ENCODE results near the gene PBX4.

Gene PBX4

DNA sequence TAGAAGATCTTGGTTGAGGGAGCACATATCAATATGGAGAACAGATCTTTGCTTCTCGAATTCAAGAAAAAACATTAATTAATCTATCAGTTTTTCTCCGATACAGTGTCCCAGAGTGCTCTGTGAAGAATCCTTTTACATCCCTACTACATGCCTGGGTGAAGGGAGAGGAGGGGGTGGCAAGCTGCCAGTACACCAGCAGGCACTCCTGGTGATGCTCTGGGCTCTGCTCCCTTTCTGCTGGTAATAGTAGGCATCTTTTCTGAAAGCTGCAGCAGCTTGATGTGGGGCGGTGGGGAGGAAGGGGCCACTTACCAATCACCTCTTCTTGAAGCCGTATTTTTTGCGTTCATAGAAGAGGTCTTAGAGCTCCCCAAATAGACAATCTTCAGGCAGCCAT is 30.7 kb downstream of the PBX4 start:
- no peak for DNase-seq

DNA sequence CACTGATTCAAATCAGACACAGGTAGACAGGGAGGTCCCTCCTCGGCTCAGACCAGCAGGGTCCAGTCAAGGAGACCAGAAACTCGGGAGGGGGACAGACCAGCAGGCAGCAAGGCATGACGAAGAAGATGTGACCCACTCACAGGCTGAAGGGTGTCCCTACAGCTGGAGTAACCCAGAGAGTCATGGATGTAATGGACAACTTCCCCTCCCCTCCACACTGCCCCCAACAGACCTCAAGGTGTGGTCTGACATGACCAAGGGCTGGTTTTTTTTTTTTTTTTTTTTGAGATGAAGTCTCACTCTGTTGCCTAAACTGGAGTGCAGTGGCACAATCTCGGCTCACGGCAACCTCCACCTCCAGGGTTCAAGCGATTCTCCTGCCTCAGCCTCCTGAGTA is 34.1 kb downstream of the PBX4 start:
- DNase-seq: no peak

DNA sequence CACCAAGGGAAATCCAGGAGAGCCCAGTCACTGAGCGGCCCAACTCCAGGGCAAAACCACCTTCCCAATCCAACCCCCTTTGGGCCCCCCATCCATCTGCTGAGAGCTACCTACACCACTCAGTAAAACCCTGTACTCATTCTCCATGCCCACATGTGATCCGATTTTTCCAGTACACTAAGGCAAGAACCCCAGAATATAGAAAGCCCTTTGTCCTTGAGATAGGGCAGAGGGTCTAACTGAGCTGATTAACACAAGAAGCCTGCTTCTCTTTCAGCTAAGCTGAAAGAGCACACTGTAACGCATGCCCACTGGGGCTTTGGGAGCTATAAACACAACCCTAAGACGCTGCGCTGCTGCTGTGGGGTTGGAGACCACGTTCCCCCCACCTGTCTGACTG is 36.0 kb downstream of the PBX4 start:
- DNase-seq: no peak

DNA sequence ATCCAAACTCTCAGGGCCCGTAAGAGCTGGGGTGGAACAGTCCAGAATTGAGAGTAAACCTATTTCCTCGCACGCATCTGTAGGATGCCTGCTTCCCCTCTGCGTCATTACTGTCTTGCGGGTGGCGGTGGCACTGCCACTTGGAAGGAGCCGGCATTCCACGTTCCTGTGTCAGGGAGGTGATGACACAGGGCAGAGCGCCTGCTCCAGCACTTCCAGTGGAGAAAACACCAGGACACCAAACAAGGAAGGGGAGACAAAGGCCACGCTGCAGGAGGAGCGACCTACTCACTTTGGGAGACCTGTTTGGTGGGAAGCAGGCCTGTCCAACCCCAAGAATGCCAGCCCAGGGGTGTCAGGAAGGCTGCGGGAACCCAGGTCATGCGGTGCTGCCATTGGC is 37.1 kb downstream of the PBX4 start:
- no peak for DNase-seq

DNA sequence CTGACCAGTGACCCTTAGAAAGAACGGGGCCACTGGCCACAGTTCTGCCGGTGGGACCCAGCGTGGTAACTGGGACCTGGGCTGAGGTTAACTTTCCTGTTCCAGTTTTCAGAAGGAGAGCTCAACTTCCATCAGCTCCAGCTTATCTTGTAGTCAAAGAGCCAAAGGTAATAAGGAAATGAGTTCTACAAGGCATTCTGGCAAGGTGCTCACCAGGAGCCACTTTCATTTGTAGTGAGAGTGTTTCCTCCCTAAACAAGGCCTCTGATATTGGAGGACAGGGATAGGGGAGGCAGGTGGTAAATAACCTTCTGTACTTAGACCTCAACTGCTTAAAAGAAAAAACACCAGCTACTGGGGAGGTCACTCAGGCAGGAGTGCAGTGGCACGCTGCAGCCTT is 38.1 kb downstream of the PBX4 start:
- no peak for DNase-seq

DNA sequence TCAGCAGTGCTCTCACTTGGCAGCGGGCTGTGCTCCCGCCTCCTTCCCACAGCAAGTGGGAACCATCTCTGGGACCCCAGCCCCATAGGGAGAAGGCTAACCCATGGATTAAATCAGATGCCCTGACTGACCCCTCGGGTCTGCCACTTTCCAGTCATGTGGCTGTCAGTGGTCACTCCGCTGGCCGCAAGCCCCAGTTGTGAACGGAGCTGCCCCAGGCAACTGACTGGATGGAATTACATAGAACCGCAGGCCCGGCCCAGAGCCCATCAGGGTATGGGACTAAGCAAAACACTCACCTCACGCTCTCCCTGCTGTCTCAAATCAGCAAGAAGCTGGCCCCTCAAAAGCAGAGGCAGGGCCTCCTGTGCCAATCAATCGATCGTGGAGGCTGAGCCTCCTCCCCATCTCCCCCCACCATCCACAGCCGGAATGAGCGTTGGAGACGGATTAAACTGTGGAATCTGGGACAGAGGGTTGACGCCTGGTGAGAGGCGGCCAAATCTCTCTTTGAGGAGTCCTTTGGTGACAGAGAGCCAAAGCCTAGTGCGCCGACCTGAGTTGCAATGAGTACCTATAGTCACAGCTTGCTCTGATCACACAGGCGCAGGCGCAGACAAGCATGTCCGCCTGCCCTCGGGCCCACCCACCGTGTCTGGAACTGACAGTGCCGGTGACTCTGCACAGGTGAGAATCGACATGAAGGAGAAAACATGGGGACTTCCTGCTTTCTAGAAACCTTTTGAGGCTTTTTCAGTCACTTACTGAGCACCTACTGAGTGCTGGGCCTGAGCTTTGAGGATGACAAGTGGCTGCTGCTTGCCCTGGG is 38.7 kb downstream of the PBX4 start:
- DNase-seq: no peak

DNA sequence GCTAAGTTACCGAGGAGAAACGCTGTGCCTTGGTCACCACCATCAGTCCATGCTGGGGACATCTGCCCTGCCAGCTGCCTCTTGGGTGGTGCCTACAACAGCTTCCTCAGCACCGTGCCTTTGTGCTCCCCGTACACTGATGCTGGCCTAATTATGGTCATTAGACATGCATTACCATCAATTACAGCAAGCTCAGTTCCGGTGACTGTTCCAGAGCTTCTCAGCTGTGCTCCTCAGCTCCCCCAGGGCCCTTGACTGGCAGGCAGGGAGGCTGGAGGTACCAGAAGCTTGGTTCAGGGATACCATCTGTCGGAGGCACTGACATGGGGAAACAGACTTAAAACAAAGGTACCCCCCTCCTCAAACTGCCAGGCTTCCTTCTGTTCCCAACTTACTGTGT is 40.2 kb downstream of the PBX4 start:
- DNase-seq: no peak

DNA sequence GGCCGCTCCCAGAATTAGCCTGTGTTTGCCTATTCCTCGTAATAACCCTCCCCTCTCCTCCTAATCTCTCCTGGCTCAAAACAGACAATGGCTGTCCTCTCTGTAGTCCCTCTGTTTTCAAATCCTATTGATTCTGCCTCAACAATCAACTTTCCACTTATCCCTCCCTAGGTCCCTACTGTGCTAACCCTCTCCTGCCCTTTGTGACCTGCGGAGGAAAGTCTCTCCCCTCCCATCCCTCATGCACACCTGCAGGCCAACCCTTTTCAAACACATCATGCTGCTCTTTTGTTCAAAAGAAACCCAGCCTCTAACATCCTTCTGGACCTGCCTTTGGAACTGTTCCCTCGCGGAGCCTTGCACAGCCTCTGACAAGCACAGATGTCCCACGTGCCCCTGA is 43.1 kb downstream of the PBX4 start:
- DNase-seq: no peak

DNA sequence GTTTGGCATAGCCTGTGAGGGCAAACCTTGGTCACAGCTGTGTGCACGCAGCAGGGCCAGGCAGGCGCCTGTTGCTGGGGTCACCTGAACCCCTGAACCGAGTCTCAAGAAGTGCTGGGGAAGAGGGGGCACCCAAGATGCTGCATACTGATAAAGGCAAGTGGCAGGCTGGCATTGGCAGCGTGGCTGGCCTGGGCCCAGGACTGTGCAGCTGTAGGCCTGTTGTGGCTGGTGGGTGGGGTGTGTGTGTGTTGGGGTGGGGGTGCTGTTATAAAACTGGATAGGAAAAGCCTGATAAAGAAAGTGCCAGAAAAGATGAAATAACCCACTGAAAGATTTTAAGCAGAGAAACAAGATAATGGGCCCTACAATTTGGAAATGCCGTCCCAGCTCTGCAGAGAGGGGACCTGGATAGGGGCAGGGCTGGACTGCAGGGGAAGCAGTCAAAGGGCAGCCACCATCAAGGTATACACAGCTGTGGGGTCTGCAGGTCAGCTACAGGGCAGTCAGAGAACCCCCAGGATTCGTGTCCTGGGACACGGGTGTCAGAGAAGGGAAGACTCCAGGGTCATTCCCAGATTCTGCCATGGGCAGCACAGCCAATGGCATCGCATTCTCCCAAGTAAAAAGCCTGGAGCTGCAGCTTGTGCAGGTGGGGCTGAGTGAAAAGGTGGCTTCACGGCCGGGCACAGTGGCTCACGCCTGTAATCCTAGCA is 47.3 kb downstream of the PBX4 start:
- DNase-seq: no peak

DNA sequence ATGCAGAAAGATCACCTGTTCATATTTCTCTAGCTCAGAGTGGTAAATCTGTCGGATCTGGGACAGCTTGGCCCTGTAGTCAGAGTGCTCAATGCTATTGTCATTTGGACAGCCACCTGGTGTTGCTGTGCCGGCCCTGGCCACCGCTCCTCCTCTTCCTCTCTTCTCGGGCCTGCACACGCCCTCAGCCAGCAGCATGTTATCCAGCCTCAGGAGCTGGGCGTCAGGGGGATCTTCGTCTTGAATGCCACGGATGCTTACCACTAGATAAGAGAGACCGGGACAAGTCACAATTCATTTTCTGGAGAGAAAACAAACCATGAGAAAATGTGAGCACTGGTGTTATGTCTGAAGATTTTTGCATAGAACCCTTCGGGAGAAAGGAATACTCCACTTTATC is 47.9 kb downstream of the PBX4 start:
- no peak for DNase-seq

DNA sequence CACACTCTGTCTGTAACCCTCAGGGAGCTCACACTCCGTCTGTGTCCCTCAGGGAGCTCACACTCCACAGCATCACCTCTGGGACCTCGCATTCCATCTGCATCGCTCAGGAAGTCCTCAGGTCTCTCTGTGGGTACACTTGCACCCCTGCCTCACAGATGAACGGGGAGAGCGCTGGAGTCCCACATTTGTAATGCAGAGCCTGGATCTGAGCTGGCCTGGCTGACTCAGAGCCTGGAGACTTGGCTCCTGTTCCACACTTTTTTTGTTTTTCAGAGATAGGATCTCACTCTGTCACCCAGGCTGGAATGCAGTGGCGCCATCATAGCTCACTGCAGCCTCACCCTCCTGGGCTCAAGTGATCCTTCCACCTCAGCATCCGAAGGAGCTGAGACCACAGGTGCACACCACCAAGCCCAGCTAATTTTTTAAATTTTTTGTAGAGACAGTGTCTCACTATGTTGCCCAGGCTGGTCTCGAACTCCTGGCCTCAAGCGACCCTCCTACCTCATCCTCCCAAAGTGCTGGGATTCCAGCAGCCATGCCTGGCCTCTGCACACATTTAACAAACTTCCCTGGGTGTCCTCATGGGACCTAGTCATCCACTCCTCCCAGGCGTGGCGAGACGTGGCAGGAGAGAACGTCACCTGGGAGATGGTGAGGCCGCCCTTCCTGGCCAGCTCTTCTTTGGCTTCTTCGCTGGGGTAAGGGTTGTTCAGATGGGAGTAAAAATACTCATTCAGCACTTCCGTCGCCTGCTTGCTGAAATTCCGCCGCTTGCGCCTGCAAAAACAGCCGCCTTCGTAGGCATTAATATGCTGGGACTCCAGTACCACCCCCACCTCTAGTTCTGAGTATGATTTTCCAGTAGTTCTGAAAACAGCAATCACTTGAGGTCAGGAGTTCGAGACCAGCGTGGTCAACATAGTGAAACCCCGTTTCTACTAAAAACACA is 49.4 kb downstream of the PBX4 start:
- DNase-seq: no peak

DNA sequence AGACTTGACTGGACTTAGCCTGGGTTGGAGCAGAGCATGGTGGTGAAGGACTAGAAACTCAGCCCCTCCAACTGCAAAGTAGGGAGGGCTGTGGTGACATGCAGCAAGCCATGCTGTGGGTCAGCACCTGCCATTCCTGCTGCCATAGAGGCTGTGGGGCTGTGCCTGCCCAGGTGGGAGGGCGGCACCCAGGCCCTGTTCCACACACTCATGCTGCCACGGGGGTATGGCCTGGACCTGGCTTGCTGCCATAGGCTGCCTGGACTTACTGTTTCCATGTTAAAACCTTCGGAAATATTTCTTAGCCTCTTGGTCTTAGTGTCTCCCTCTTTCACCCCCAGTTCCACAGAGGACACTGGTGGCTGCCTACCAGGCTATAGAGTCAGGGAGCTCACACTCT is 51.1 kb downstream of the PBX4 start:
- no peak for DNase-seq

DNA sequence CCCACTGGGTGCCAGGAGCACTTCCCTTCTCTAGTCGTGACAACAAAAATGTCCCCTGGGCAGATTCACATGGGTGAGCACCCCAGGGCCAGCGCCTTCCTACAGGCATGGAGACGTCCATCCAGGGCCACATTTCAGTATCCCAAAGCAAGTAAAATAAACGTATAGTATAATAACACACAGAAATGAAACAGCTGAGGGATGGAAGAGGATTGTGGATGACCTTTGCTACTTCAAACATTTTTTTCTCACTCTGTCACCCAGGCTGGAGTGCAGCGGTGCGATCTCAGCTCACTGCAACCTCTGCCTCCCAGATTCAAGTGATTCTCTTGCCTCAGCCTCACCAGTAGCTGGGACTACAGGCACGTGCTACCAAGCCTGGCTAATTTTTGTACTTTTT is 52.2 kb downstream of the PBX4 start:
- no peak for DNase-seq

DNA sequence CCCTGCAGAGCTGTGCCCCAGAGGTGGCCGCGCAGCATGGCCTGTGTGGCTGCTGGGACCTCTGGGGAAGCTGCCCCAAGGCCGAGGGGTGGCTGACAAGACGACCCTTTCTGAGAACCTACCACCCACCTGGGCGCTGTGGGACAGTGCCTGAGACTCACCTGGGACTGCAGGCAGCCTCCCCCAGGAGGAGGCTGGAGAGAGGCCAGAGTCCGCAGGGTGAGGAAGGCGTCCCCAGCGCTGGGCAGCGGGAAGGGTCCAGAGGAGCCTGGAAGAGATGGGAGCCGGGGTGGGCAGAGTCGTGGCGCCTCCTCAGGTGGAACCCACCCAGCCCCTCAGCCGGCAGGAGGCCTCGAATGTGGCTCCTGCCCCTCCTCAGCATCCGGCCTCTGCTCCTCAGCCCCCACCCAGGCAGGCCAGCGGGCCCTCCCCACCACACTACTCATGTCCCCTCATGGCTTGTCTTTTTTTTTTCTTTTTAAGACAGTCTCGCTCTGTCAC is 55.1 kb downstream of the PBX4 start:
- no peak for DNase-seq

DNA sequence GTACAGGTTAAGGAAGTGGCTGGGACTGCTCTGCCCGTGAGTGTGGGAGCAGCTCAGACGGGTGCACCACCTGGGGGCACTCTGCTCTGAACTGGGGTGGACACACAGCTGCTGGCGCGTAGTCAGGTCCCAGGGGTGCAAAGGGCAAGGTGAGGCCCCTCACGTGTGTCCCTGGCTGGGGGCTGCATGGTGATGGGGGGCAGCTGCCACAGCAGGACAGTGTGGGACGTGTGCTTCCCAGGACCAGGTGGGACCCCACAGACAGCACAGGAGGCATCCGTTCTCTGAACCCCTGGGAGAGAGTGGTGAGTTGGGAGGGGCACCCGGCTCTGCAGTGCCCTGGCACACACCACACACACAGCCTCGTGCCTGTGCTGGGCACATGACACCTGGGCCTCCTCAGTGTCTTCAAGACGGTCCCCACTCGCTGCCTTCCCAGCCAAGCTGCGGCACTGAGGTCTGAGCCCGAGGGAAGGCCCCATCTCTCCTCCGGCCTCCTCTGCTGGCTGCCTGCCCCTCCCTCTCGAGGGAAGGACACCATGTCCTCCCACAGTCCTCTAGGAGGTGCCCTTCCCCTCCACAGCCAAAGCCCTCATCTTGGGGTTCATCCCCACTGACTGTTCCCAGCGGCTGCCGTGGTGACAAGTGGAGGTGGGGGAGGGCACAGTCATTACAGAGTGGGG is 55.7 kb downstream of the PBX4 start:
- DNase-seq: no peak

DNA sequence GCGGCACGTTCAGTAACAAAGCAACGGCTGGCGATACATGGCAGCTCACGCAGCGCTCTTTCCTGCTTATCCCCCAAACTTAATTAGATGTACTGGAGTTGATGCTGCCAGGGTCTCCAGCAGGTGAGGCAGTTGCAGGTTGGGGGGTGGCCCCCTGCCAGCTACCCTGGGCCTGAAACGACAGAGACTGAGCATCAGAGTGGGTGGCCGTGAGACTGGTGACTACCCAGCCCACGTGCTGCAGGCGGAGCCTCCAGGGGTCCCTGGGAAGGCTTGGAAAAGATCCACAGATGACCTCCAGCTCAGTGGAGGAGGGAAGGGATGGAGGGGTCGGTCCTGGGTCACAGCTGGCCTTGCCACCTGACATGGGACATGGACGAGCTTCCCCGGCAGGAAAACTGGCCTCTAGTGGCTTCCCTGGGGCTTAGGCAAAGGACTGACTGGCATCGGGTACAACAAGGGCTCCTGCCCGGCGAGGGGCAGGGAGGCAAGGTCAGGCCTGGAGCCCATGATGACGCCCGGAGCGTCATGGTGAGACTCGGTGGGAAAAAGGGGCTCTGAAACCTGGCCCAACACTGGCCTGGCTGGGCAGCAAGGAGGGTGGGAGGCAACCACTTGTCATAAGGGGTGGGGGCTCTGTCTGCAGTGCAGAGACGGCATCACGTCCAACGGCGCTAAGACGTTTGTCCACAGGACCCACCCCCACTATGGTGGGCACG is 56.4 kb downstream of the PBX4 start:
- DNase-seq: no peak

DNA sequence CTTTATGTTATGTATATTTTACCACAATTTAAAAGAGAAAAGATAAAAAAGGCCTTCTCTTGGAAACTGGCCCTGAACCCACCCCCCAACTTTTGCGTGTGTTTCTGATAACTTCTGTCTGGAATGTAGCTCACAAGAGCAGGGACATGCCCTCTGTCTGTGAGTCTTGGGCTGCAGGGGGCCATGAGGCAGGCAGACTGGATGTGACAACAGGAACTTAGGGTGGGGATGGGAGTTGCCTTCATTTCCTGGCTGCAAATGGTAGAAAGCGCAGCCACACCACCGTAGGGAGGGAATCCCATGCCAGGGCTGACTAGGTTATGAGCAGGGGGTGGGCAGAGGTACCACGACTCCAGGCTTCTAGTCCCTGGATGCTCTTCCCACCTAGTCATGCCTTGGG is 58.6 kb downstream of the PBX4 start:
- DNase-seq: no peak

DNA sequence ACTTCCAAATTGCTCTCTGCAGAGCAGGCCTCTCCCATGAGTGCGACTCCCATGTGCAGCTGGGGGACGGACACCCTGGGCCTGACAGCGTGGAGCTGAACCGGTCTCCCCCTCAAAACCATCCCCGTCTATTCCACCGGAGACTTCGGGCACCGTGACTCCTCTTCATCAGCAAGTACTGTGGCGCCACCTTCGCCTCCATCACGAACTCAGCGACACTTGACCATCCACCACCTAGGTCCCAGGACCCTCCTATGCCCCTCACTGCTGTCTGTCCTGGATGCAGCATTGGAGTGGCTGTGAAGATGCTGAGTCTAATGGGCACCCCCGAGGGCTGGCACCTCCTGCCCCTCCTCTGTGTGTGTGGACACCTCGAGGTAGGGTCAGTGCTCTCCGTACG is 59.9 kb downstream of the PBX4 start:
- DNase-seq: no peak

DNA sequence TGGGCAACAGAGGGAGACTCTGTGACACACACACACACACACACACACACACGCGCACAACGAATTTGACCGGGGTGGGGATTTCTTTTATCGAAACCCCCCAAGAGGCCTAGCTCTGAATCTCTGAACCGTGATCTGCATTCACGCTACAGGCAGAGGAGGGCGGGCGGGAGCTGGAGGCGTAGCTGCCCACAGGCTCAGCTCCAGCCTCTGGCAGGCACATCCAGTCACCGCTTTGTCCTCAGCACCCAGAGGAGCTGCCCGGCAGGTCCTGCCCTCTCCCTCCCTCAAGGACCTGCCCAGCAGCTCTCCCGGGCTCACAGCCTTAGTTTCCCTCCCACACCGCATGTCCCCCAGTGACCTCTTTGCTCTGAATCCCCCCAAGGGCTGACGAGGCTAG is 60.4 kb downstream of the PBX4 start:
- no peak for DNase-seq

DNA sequence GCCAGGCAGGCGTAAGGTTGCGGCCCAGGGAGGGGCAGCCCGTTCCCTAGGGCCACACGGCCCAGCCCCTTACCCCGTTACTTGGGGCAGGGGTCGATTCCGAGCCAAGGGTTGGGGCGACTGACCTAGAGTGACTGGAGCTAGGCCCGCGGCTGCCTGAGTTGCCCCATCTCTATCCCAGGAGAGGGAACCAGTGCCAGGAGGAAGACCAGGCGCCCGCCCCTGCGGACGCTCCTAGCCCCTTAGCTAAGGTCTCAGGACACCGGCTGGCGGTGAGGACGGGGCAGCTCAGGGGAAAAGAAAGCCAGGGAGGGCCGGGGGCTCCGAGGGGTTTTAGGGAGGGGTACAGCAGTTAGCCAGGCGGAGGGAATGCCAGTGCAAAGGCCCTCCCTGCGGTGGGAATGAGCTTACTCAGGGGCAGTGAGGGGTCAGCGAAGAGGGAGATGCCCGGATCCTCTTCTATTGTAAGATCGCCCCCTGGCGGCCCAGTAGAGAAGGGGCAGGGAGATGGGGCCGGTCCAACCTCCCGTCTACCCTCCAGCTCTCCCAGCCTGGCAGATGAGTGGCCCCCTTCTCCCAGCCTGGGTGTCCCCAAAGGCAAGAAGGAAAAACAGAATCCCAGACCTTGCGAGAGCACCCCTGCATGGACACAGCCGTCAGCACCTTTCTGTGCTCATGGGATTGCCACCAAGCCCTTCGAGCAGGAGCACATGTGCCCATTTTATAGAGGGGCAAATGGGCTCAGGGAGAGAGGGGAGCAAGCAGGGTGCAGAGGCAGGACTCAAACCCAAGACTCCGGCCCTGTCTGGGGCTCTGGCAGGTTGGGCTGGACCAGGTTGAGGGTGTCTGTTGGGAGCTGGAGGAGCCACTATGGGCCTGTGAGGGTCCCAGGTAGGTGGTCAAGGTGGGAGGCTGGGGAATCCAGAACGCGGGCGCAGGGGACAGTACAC is 64.1 kb downstream of the PBX4 start:
- DNase-seq: no peak

DNA sequence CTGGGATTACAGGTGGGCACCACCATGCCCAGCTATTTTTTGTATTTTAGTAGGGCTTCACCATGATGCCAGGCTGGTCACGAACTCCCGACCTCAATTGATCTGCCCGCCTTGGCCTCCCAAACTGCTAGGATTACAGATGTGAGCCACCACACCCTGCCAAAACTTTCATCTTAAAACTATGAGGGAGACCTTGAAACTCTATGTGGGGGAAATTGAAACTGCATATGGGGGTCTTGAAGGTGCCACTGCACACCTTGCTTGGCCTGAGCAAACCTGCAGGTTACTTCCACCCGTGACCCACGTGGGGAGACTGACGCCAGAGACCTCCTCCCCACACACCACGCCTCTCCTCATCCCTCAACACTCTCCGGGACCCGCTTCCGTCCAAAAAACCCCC is 64.8 kb downstream of the PBX4 start:
- no peak for DNase-seq

All from SIG-M5 (cell line).